GM19238 (cell line): ENCODE data around the gene PRRX2.
"Not testable (repeated sequence)": the region's sequence is repeated elsewhere in the genome, so short reads cannot be mapped to it uniquely, and the experiment has no call there.

ENCODE experiments used
- DNase-seq: peaks from one replicate; pipeline ENCODE4 v3.0.0; 2011; ENCODE audit warnings: low spot score; ENCODE audit not compliant: insufficient read length

The PRRX2 gene

GRCh38 chr9:129731477-129732085 lies 66.1 kb downstream of the PRRX2 start:
- no peak for DNase-seq

DNA sequence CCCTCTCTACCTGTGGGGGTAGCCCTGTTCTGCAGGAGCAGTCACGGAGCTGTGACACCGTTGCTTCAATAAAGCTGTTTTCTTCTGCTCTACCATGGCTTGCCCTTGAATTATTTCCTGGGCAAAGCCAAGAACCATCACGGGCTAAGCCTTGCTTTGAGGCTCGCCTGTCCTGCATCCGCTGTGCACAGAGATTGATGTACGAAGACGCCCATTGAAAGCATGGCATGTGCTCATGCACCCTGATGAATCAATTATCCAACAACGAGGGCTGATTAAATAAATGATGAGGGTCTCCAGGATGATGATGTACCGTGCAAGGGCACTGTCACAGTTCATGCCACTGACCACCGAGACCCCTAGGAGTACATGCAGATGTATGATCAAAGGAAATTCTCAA lies 66.7 kb downstream of the PRRX2 start:
- DNase-seq, result no peak

DNA sequence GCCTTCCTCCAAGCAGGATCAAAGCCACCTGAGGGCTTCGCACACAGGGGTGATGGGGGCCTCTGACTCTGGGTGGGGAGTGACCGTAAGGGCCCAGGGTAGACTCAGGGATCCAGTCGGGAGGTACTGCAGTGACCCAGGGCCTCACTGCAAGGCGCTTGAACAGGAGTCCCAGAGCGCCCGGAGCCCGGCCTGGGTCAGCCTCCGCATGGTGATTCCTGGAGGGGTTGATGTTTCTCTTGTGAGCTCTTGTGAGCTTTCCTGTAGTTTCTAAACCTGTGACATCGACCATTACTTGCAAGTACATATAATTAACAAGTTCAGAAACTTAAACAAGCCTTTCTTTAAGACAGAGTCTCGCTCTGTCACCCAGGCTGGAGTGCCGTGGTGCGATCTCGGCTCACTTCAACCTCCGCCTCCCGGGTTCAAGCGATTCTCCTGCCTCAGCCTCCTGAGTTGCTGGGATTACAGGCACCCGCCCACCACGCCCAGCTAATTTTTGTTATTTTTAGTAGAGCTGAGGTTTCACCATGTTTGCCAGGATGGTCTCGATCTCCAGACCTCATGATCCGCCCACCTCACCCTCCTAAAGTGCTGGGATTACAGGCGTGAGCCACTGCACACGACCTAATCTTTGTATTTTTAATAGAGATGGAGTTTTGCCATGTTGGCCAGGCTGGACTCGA lies 67.6 kb downstream of the PRRX2 start:
- no peak for DNase-seq

- DNase-seq, result no peak
Measured at GRCh38 chr9:129733632-129733953, 68.1 kb downstream of the PRRX2 start.

DNA sequence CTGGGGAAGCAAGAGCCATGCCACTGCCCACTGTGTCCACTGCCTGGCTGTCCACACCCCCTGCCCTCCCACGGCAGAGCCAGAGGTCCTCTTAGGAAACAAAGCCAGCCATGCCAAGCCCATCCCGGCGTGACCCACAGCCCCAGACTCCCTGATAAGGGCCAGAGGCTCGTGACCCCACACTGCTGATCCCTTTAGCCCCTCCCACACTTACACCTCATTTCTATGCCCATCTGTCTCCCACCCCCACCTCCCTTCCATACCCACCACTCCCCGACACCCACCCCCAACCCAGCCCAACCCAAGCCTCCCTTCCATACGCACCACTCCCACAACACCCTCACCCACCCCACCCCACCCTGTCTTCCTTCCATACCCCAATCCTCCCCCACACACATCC lies 70.1 kb downstream of the PRRX2 start:
- no peak for DNase-seq

DNA sequence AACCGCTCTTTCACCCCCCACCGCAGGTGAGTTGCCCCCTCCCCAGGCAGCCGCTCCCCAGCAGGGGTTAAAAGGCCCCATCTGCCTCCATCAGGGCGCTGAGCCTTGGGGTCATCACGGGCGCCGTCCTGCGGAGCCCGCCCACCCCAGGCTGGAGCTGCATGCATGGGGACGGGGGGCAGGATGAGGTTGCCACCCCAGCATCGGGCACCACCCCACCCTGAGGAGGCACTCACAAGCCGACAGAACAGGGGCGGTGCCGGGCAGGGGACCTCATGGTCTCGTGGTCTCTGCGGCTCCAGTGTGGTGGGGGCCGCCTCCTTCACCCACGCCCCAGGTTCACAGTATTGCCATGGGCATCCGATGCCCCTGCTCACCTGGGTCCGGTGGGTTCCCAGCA lies 70.9 kb downstream of the PRRX2 start:
- no peak for DNase-seq

- DNase-seq, result peak; percentile 77
Measured at GRCh38 chr9:129737479-129738274, 72.2 kb downstream of the PRRX2 start.

- DNase-seq, result no peak
Measured at GRCh38 chr9:129739432-129739831, 74.0 kb downstream of the PRRX2 start.

DNA sequence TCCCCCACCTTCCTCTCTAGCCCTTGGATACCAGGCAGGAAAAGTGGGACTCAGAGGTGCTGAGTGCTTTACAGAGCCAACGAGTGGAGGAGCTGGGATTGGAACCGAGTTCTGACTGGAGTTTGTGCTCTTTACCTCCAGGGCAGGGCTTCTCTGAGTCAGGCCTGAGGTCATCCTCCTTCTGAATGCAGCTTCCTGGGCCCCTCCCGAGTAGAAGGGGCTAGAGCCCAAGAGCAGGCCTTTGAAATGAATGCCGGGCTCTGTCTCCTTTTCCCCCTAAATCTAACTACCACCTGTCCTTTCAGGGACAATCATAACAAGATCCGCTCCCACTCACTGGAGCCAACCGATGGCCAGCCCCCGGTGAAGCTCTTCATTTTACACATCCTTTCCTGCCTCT lies 74.7 kb downstream of the PRRX2 start:
- no peak for DNase-seq

- DNase-seq, result no peak
Measured at GRCh38 chr9:129740666-129741464, 75.4 kb downstream of the PRRX2 start.

DNA sequence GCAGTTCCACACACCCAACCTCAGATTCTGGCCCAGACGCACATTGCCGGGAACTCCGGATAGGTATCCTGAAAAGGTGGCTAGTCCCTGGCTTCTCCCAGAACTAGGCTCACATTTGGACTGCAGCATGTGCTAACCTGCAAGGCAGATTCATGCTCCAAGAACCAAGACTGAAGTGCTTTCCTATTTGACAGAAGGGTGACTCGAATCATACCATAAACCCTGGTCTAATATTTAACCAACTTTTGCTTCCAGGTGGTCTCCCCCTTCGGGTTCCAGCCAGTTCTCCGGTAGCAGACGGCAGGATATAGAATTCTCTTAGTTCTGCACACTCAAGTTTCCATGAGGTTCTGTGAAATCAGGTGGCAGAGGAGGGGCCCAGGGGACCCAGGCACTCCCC lies 79.8 kb downstream of the PRRX2 start:
- no peak for DNase-seq

- DNase-seq, result no peak
Measured at GRCh38 chr9:129746092-129746777, 80.8 kb downstream of the PRRX2 start.

GRCh38 chr9:129748249-129748648 lies 82.8 kb downstream of the PRRX2 start:
- DNase-seq, result no peak

DNA sequence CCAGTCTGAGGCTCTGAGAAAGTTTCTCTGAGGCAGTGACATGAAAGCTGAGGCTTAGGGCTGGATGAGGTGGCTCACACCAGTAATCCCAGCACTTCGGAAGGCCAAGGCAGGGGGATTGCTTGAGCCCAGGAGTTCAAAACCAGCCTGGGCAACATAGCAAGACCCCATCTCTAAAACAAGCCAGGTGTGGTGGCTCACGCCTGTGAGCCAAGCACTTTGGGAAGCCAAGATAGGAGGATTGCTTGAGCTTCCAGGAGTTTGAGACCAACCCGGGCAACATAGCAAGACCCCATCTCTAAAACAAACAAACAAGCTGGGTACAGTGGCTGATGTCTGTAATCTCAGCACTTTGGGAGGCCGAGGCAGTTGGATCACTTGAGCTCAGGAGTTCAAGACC lies 83.6 kb downstream of the PRRX2 start:
- DNase-seq, result not testable (repeated sequence)

- no peak for DNase-seq
Measured at GRCh38 chr9:129749575-129749974, 84.1 kb downstream of the PRRX2 start.

- DNase-seq, result no peak
Measured at GRCh38 chr9:129750013-129750638, 84.7 kb downstream of the PRRX2 start.

DNA sequence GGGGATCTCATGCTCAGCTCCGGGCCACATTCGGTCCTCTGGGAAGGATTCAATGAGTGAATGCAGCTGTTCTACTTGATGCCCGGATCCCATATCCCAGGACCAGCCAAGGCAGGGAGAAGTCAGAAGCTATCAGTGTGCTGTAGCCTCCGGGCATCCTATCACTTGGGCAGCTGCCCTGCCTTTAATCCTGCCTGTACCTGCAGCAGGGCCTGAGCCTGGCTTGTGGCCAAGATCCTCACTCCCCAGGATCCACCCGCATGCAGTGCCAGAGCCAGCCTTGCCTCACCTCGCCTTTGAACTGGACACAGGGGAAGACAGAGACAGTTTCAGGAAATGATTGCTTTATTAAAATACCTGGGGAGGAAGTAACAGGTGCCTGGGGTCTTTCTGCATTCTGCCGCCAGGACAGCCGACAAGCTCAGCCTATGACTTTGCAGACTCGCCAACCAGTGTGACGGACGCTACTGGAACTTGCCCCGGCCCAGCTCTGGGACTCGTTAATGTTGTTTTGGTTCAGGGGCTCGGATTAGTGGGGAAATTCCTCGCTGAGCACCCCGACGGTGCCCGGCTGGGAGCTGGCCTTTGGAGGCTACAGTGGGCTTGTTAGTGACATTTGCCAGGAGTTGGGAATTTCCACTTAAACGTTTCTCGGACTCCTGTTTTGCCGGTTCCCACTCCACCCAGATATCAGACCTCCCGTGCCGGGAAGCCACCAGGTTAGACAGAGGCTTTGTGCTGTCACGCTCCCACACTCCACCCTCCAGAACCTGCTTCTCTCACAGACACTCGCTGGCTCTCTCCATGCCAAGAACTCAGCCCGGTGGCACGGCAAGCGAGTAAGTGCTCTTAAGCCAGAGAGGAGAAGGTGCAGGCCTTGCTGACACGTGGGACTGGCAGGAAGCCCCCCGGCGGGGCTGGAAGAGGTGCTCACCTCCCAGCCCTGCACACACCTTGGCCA lies 86.7 kb downstream of the PRRX2 start:
- no peak for DNase-seq

DNA sequence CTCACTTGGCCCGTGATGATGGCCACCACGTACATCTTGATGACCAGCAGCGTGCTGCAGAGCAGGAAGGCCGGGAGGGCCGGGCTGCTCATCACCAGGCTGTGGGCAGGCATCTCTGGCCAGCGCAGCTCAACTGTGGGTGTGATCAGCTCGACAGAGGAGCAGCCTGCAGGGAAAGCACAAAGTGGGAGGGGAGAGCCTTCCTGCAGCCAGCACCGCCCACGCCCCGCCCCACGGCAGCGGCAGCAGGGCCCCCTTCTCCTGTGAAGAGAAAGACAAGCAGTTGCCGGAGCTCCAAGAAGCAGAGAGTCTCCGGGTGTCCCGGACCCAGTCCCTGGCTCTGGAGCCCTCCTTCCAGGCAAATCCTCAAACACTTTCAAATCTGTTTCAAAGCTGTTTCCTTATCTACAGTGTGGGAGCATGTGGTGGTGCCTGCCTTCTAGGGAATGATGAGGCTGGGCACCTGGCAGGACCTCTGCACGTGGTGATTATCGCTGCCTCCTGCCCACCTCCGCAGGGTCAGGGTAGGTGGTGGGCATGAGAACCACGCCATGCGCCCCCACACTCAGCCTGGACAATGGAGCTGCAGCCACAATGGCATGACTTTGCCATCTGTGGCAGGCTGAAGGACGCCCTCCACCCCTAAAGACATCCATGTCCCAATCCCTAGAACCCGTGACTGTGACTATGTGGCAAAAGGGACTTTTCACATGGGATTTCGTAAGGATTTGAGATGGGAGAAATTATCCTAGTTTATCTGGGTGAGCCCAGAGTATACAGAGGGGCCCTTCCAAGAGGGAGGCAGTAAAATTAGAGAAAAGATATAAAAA lies 87.7 kb downstream of the PRRX2 start, which contains the start of gene PTGES:
Gene PTGES (minus strand): TSS at position 143 of the 830 bp plus-strand sequence. CDS start 30 bp downstream, at position 113.
- peak; percentile 21 for DNase-seq

GRCh38 chr9:129755151-129755550 lies 89.7 kb downstream of the PRRX2 start:
- no peak for DNase-seq
